Heart right ventricle (tissue), 16 donors: ENCODE results near the gene NCR2. TPM values are rescaled to one million over a fixed set of nuclear protein-coding genes. Genes with fewer than 3 reads are reported as not detected.

Source experiments
- ATAC-seq, 8 donors: fragments of 200-7000 bp; cut with Tn5 transposase; one replicate each; pipeline ENCODE4 v1.9.1; 2020; ENCODE audit warnings: mild to moderate bottlenecking in 8 of 8, moderate library complexity in 8 of 8, moderate number of reproducible peaks in 1 of 8
- DNase-seq, 2 donors: peaks; one replicate each; pipeline ENCODE4 v3.0.0-alpha.2; 2020
- H3K27ac ChIP-seq, 10 donors: fragments of 200-600 bp; sonication (generic) in 2 of 10; one replicate each; pipeline versions ENCODE4 v1.5.0 to v1.8.0; 2020 to 2022; ENCODE audit warnings: mild to moderate bottlenecking in 3 of 10
- H3K27me3 ChIP-seq, 7 donors: fragments of 200-600 bp; one replicate each; pipeline ENCODE4 v1.8.0; 2021 to 2022; ENCODE audit warnings: mild to moderate bottlenecking in 2 of 7
- H3K36me3 ChIP-seq, 9 donors: fragments of 200-600 bp; sonication (generic) in 1 of 9; one replicate each; pipeline versions ENCODE4 v1.5.0 to v1.8.0; 2020 to 2022; ENCODE audit warnings: mild to moderate bottlenecking in 2 of 9
- H3K4me1 ChIP-seq, 9 donors: fragments of 200-600 bp; sonication (generic) in 1 of 9; one replicate each; pipeline versions ENCODE4 v1.5.0 to v1.8.0; 2020 to 2022; ENCODE audit warnings: mild to moderate bottlenecking in 4 of 9
- H3K4me3 ChIP-seq, 10 donors: fragments of 200-600 bp; sonication (generic) in 2 of 10; one replicate each; pipeline versions ENCODE4 v1.5.0 to v1.8.0; 2020 to 2022; ENCODE audit warnings: mild to moderate bottlenecking in 7 of 10, moderate library complexity in 2 of 10
- H3K9me3 ChIP-seq, 11 donors: fragments of 200-600 bp in 10 of 11; sonication (generic) in 2 of 11; one replicate each; pipeline versions ENCODE4 v1.5.0 to v1.8.0; 2013 to 2022; ENCODE audit warnings: mild to moderate bottlenecking in 2 of 11, control low read depth in 1 of 11, moderate library complexity in 1 of 11
- WGBS, 2 donors: extraction: QIAGEN DNeasy Blood & Tissue Kit; methylation state at CpG; one replicate each; pipeline ENCODE4 v1.1.7; 2013; ENCODE audit warnings: inconsistent platforms in 1 of 2; 5-methylcytosine and 5-hydroxymethylcytosine counted together
- intact Hi-C, 10 donors: fragments of 100-400 bp; cut with DNase I; formaldehyde crosslinking; loops; one replicate each; pipeline versions ENCODE4 v1.11.1 to v1.14.2; 2022
- polyA plus RNA-seq, 2 donors: library from polyadenylated mRNA; stranded (reverse); fragments of 200-250 nt; gene quantifications; one replicate each; pipeline ENCODE4 v1.2.3, GENCODE V29; 2013
- total RNA-seq, 10 donors: library from RNA; stranded (reverse); fragmentation: NEBNext Ultra II Directional in 3 of 10; extraction: Animal tissue kit (Norgen Biotek cat#: 25700) in 3 of 10; gene quantifications; one replicate each; pipeline versions ENCODE4 v1.2.1 to v1.2.4, GENCODE V29; 2021 to 2023
- TF ChIP-seq, protein P1 (sequence below), 9 donors: fragments of 200-600 bp; sonication (generic) in 2 of 9; IDR thresholded peaks; one replicate each; pipeline versions ENCODE4 v1.5.0 to v1.8.0; 2021 to 2022; ENCODE audit warnings: antibody characterized with exemption in 9 of 9, mild to moderate bottlenecking in 5 of 9, moderate library complexity in 1 of 9
- donor health status: Arrhythmogenic right ventricular cardiomyopathy.
- donor health status: ischemic (EF 13 %, LVEDD 7.1; RV severe dilation, severe dysfunction).
- donor health status: healthy with polysubstance abuse.
- donor health status: DM: no; HTN: yes; CAD: no.
- donor health status: DM: no; HTN: no; CAD: no.
- donor health status: ischemic (EF 25% LVEDD 6.9; RV normal size, moderate dysfunction).
- donor health status: ischemic (EF 25% LVEDD 5.7; RV mildly dilated, moderate dysfunction).
- donor health status: healthy.
- donor health status: DM: yes; HTN: yes; CAD: no.
- donor health status: Ischemic cardiomyopathy.
- donor health status: ischemic (EF 35%, LVEDD 5.7; RV mildly dilated, moderate dysfunction).
- donor health status: nonischemic (EF 11% LVEDD 7.7; RV severe dilation, severe dysfunction).
- donor health status: DM: yes; HTN: yes; CAD: no.
- donor health status: PGD.
- donor health status: ischemic (EF 29% LVEDD 5.4; RV normal size, mild dysfunction).
- donor health status: nonischemic (EF 23%, LVEDD 6.1; RV moderate dilation, normal function).

The NCR2 gene
- total and polyA plus RNA-seq, 12 donors = not detected

DNA sequence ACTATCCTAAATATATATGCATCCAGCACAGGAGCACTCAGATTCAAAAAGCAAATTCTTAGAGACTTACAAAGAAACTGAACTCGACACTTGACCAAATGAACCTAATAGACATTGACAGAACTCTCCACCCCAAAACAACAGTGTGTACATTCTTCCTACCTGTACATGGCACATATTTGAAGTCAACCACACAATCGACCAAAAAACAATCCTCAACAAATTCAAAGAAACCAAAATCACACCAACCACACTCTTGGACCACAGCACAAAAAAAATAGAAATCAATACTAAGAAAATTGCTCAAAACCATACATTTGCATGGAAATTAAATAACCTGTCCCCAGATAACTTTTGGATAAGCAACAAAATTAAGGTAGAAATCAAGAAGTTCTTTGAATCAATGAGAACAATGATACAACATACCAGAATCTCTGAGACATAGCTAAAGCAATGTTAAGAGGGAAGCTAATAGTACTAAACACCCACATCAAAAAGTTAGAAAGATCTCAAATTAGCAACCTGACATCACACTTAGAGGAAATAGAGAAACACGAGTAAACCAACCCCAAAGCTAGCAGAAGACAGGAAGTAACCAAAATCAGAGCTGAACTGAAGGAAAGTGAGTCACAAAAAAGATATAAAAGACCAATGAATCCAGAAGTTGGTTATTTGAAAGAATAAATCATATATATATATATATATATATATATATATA lies 36.5 kb upstream of the NCR2 start:
- Histone ChIP-seq H3K9me3 (peaks cover 0 to 13% (median 0%) of the 10 kb centered on the region in 11 donors), H3K27ac (no peak overlapping the region), H3K4me1 (peaks cover 0 to 12% (median 0%) of the 10 kb centered on the region in 9 donors), H3K36me3 (no peaks in the 10 kb centered on the region), H3K4me3 (no peak overlapping the region), H3K27me3 (peaks cover 0 to 14% (median 6%) of the 10 kb centered on the region in 7 donors)
- WGBS, 2 donors = 53 to 70% methylated on average over 3 of the region's 3 CpGs
- ATAC-seq (no peak), DNase-seq (no peak)
- intact Hi-C loops = no loop called here
- TF ChIP-seq, protein P1, sequence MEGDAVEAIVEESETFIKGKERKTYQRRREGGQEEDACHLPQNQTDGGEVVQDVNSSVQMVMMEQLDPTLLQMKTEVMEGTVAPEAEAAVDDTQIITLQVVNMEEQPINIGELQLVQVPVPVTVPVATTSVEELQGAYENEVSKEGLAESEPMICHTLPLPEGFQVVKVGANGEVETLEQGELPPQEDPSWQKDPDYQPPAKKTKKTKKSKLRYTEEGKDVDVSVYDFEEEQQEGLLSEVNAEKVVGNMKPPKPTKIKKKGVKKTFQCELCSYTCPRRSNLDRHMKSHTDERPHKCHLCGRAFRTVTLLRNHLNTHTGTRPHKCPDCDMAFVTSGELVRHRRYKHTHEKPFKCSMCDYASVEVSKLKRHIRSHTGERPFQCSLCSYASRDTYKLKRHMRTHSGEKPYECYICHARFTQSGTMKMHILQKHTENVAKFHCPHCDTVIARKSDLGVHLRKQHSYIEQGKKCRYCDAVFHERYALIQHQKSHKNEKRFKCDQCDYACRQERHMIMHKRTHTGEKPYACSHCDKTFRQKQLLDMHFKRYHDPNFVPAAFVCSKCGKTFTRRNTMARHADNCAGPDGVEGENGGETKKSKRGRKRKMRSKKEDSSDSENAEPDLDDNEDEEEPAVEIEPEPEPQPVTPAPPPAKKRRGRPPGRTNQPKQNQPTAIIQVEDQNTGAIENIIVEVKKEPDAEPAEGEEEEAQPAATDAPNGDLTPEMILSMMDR (IDR thresholded peaks at IDR 0.05) = no peak

- H3K36me3 ChIP-seq = no peaks in the 10 kb centered on the region
- TF ChIP-seq, protein P1 (IDR thresholded peaks at IDR 0.05) = no peak
- no peak overlapping the region for H3K4me3 ChIP-seq
- peaks cover 0 to 14% (median 10%) of the 10 kb centered on the region in 7 donors for H3K27me3 ChIP-seq
- no peak overlapping the region for H3K27ac ChIP-seq
- ATAC-seq (no peak), DNase-seq (no peak)
- peaks cover 0 to 18% (median 0%) of the 10 kb centered on the region in 9 donors for H3K4me1 ChIP-seq
- intact Hi-C loops = no loop called here
- peaks cover 0 to 16% (median 0%) of the 10 kb centered on the region in 11 donors for H3K9me3 ChIP-seq
- 71 to 88% methylated on average over 5 of the region's 5 CpGs for WGBS, 2 donors
Observed at GRCh38 chr6:41302638-41303037, 32.8 kb upstream of the NCR2 start.

GRCh38 chr6:41306187-41306854 lies 29.1 kb upstream of the NCR2 start:
- 33 to 34% methylated on average over 13 of the region's 13 CpGs for WGBS, 2 donors

GRCh38 chr6:41315203-41315602 lies 20.2 kb upstream of the NCR2 start:
- no peak overlapping the region for H3K27ac ChIP-seq
- H3K36me3 ChIP-seq = no peaks in the 10 kb centered on the region
- DNase-seq = no peak
- 53 to 61% methylated on average over 2 of the region's 2 CpGs for WGBS, 2 donors
- peaks cover 0 to 88% (median 85%) of the 10 kb centered on the region in 7 donors for H3K27me3 ChIP-seq
- H3K4me1 ChIP-seq = peaks cover 0 to 11% (median 6%) of the 10 kb centered on the region in 9 donors
- intact Hi-C loops = loop anchor here in 9 of 10 donors (5.0 to 10.0 kb wide), 4 partner anchors 120 to 223 kb away; no protein-coding TSS in a partner anchor
- TF ChIP-seq, protein P1 (IDR thresholded peaks at IDR 0.05) = no peak
- no peak overlapping the region for H3K4me3 ChIP-seq
- H3K9me3 ChIP-seq = no peaks in the 10 kb centered on the region
- no peak for ATAC-seq

More at GRCh38 chr6:41306187-41306854, 29.1 kb upstream of the NCR2 start:
- intact Hi-C loops = loop anchor here in 1 of 10 donors (5.0 kb wide), 1 partner anchor 376 kb away; no protein-coding TSS in a partner anchor
- H3K4me1 ChIP-seq = peaks cover 0 to 6% (median 0%) of the 10 kb centered on the region in 9 donors
- no peaks in the 10 kb centered on the region for H3K36me3 ChIP-seq
- peaks cover 0 to 6% (median 0%) of the 10 kb centered on the region in 11 donors for H3K9me3 ChIP-seq
- H3K27me3 ChIP-seq = peaks cover 0 to 40% (median 26%) of the 10 kb centered on the region in 7 donors
- no peak overlapping the region for H3K4me3 ChIP-seq
- ATAC-seq (no peak), DNase-seq (no peak)
- H3K27ac ChIP-seq = no peak overlapping the region
- TF ChIP-seq, protein P1 (IDR thresholded peaks at IDR 0.05) = peak in 8 of 9 donors; percentile 28 to 66 (median 60)
